ENCODE measurements around the gene IFNA13.
"Not testable (repeated sequence)": the region's sequence is repeated elsewhere in the genome, so short reads cannot be mapped to it uniquely, and the experiment has no call there.

The IFNA13 gene

GRCh38 chr9:21367957-21368356 lies at the start of gene IFNA13:
Gene IFNA13, minus strand, starts transcription at chr9:21368057. Its CDS starts 47 bp downstream, at chr9:21368010.
- no peak for DNase-seq

- DNase-seq, result no peak
These were observed 47.8 kb upstream of the IFNA13 start for GRCh38 chr9:21415493-21416267.

- DNase-seq, result no peak
These were observed 46.5 kb upstream of the IFNA13 start for GRCh38 chr9:21414220-21414940.

- DNase-seq, result no peak
These were observed 45.8 kb upstream of the IFNA13 start for GRCh38 chr9:21413624-21414023.

- no peak for DNase-seq
These were observed 45.3 kb upstream of the IFNA13 start for GRCh38 chr9:21413151-21413550.

- DNase-seq, result no peak
These were observed 44.2 kb upstream of the IFNA13 start for GRCh38 chr9:21412107-21412506.

- DNase-seq, result no peak
These were observed 41.0 kb upstream of the IFNA13 start, which contains the start of gene IFNA8 for GRCh38 chr9:21408817-21409216. Gene IFNA8, plus strand, starts transcription at chr9:21409117. Its CDS starts 60 bp downstream, at chr9:21409177.

- DNase-seq, result no peak
These were observed 36.3 kb upstream of the IFNA13 start for GRCh38 chr9:21404146-21404545.

GRCh38 chr9:21402386-21403251 lies 34.8 kb upstream of the IFNA13 start:
- no peak for DNase-seq

- no peak for DNase-seq
These were observed 32.1 kb upstream of the IFNA13 start for GRCh38 chr9:21399956-21400355.

- DNase-seq, result no peak
These were observed 31.2 kb upstream of the IFNA13 start for GRCh38 chr9:21398955-21399489.

- DNase-seq, result peak; percentile 66
These were observed 28.2 kb upstream of the IFNA13 start for GRCh38 chr9:21395778-21396717.

GRCh38 chr9:21392270-21392669 lies 24.4 kb upstream of the IFNA13 start:
- no peak for DNase-seq

- no peak for DNase-seq
These were observed 17.3 kb upstream of the IFNA13 start, which contains the start of gene IFNA2 for GRCh38 chr9:21385131-21385670. Gene IFNA2, minus strand, starts transcription at chr9:21385398. Its CDS starts 69 bp downstream, at chr9:21385329.

GRCh38 chr9:21383627-21384026 lies 15.8 kb upstream of the IFNA13 start:
- no peak for DNase-seq

- DNase-seq, result no peak
These were observed 13.8 kb upstream of the IFNA13 start for GRCh38 chr9:21381448-21382339.

- not testable (repeated sequence) for DNase-seq
These were observed 3.6 kb upstream of the IFNA13 start for GRCh38 chr9:21371467-21371866.

GRCh38 chr9:21367169-21367568 lies 688 bp downstream of the IFNA13 start:
- not testable (repeated sequence) for DNase-seq

GRCh38 chr9:21362287-21362686 lies 5.6 kb downstream of the IFNA13 start:
- DNase-seq, result no peak
